ENCODE data around the gene MAFG. TPM values are rescaled to one million over a fixed set of nuclear protein-coding genes. Genes with fewer than 3 reads are reported as not detected.
"Not testable (repeated sequence)": the region's sequence is repeated elsewhere in the genome, so short reads cannot be mapped to it uniquely, and the experiment has no call there.

The MAFG gene
- total RNA-seq, 2 experiments from 2014 or later = 14.0 to 16.5 TPM

GRCh38 chr17:81924557-81925532 is 2.7 kb downstream of the MAFG start:
- H3K9me3 Mint-ChIP-seq (ENCODE audit: insufficient read depth) = no peaks in the 10 kb centered on the region
- H3K27me3 Mint-ChIP-seq (ENCODE audit: low read depth) = no peaks in the 10 kb centered on the region
- H3K4me1 Mint-ChIP-seq (ENCODE audit: low read depth) = peaks cover 26% of the 10 kb centered on the region
- peak overlapping the region; percentile 85 for H3K4me3 Mint-ChIP-seq
- POLR2A ChIA-PET = interaction anchor here (0.8 to 1.0 kb wide), 3 partner anchors 33 to 221 kb away, joined by 3 to 5 read pairs (median 3); partner anchors contain the start of gene MRPL12
- peaks cover 3% of the 10 kb centered on the region for H3K36me3 Mint-ChIP-seq (ENCODE audit: low read depth)
- CTCF ChIA-PET = interaction anchor here (1.7 kb wide), 1 partner anchor 55 kb away, joined by 8 read pairs; no protein-coding TSS in a partner anchor
- no peak for DNase-seq
- ATAC-seq = no peak
- no peak overlapping the region for H3K27ac Mint-ChIP-seq

GRCh38 chr17:81923302-81924260 is 4.0 kb downstream of the MAFG start:
- CTCF ChIA-PET = interaction anchor here (1.3 kb wide), 1 partner anchor 36 kb away, joined by 3 read pairs; no protein-coding TSS in a partner anchor
- ATAC-seq (no peak), DNase-seq (no peak)
- POLR2A ChIA-PET = interaction anchor here (0.8 to 0.9 kb wide), 2 partner anchors 53 to 54 kb away, joined by 3 read pairs; no protein-coding TSS in a partner anchor
- H3K27ac Mint-ChIP-seq = no peak overlapping the region
- peaks cover 28% of the 10 kb centered on the region for H3K4me1 Mint-ChIP-seq (ENCODE audit: low read depth)
- H3K4me3 Mint-ChIP-seq = no peak overlapping the region
- H3K9me3 Mint-ChIP-seq (ENCODE audit: insufficient read depth) = no peaks in the 10 kb centered on the region
- peaks cover 9% of the 10 kb centered on the region for H3K36me3 Mint-ChIP-seq (ENCODE audit: low read depth)
- H3K27me3 Mint-ChIP-seq (ENCODE audit: low read depth) = no peaks in the 10 kb centered on the region

- ATAC-seq (no peak), DNase-seq (no peak)
- H3K36me3 Mint-ChIP-seq (ENCODE audit: low read depth) = peaks cover 9% of the 10 kb centered on the region
- H3K4me3 Mint-ChIP-seq = no peak overlapping the region
- H3K9me3 Mint-ChIP-seq (ENCODE audit: insufficient read depth) = no peaks in the 10 kb centered on the region
- no peak overlapping the region for H3K27ac Mint-ChIP-seq
- CTCF ChIA-PET = interaction anchor here (1.3 kb wide), 1 partner anchor 37 kb away, joined by 3 read pairs; no protein-coding TSS in a partner anchor
- H3K4me1 Mint-ChIP-seq (ENCODE audit: low read depth) = peaks cover 34% of the 10 kb centered on the region
- POLR2A ChIA-PET = interaction anchor here (0.8 kb wide), 1 partner anchor 52 kb away, joined by 3 read pairs; no protein-coding TSS in a partner anchor
- H3K27me3 Mint-ChIP-seq (ENCODE audit: low read depth) = no peaks in the 10 kb centered on the region
Observed at GRCh38 chr17:81922566-81923301, 4.8 kb downstream of the MAFG start.

GRCh38 chr17:81921996-81922565 is 5.5 kb downstream of the MAFG start:
- ATAC-seq (no peak), DNase-seq (no peak)
- CTCF ChIA-PET = interaction anchor here (1.3 kb wide), 1 partner anchor 38 kb away, joined by 3 read pairs; no protein-coding TSS in a partner anchor
- Mint-ChIP-seq H3K27me3 (ENCODE audit: low read depth) (no peaks in the 10 kb centered on the region), H3K4me3 (no peak overlapping the region), H3K36me3 (ENCODE audit: low read depth) (peaks cover 12% of the 10 kb centered on the region), H3K27ac (no peak overlapping the region), H3K4me1 (ENCODE audit: low read depth) (peaks cover 37% of the 10 kb centered on the region), H3K9me3 (ENCODE audit: insufficient read depth) (no peaks in the 10 kb centered on the region)
- POLR2A ChIA-PET = no interaction called here

GRCh38 chr17:81921537-81921862 is 6.0 kb downstream of the MAFG start:
- peaks cover 16% of the 10 kb centered on the region for H3K36me3 Mint-ChIP-seq (ENCODE audit: low read depth)
- DNase-seq = no peak
- POLR2A ChIA-PET = no interaction called here
- H3K4me3 Mint-ChIP-seq = no peak overlapping the region
- peaks cover 41% of the 10 kb centered on the region for H3K4me1 Mint-ChIP-seq (ENCODE audit: low read depth)
- no peaks in the 10 kb centered on the region for H3K9me3 Mint-ChIP-seq (ENCODE audit: insufficient read depth)
- no peak for ATAC-seq
- H3K27me3 Mint-ChIP-seq (ENCODE audit: low read depth) = no peaks in the 10 kb centered on the region
- H3K27ac Mint-ChIP-seq = no peak overlapping the region
- CTCF ChIA-PET = no interaction called here

GRCh38 chr17:81920612-81921536 is 6.7 kb downstream of the MAFG start:
- CTCF ChIA-PET = no interaction called here
- Mint-ChIP-seq H3K4me3 (no peak overlapping the region), H3K9me3 (ENCODE audit: insufficient read depth) (no peaks in the 10 kb centered on the region), H3K27me3 (ENCODE audit: low read depth) (no peaks in the 10 kb centered on the region), H3K4me1 (ENCODE audit: low read depth) (peaks cover 38% of the 10 kb centered on the region), H3K27ac (no peak overlapping the region), H3K36me3 (ENCODE audit: low read depth) (peaks cover 20% of the 10 kb centered on the region)
- ATAC-seq = no peak
- POLR2A ChIA-PET = interaction anchor here (0.5 to 0.6 kb wide), 2 partner anchors 11 to 66 kb away, joined by 3 read pairs; no protein-coding TSS in a partner anchor
- no peak for DNase-seq

GRCh38 chr17:81918832-81919545 is 8.5 kb downstream of the MAFG start:
- peak overlapping the region; percentile 71 for H3K27ac Mint-ChIP-seq
- H3K27me3 Mint-ChIP-seq (ENCODE audit: low read depth) = no peaks in the 10 kb centered on the region
- H3K4me1 Mint-ChIP-seq (ENCODE audit: low read depth) = peaks cover 34% of the 10 kb centered on the region
- POLR2A ChIA-PET = no interaction called here
- peak overlapping the region; percentile 24 for H3K4me3 Mint-ChIP-seq
- DNase-seq (no peak), ATAC-seq (no peak)
- H3K9me3 Mint-ChIP-seq (ENCODE audit: insufficient read depth) = no peaks in the 10 kb centered on the region
- H3K36me3 Mint-ChIP-seq (ENCODE audit: low read depth) = peaks cover 33% of the 10 kb centered on the region
- CTCF ChIA-PET = no interaction called here

- peak; percentile 2 for ATAC-seq
- H3K9me3 Mint-ChIP-seq (ENCODE audit: insufficient read depth); POLR2A ChIA-PET; H3K27me3 Mint-ChIP-seq (ENCODE audit: low read depth); DNase-seq: not testable (repeated sequence)
- H3K36me3 Mint-ChIP-seq (ENCODE audit: low read depth) = peaks cover 39% of the 10 kb centered on the region
- H3K27ac Mint-ChIP-seq = peak overlapping the region; percentile 71
- peak overlapping the region; percentile 82 for H3K4me3 Mint-ChIP-seq
- CTCF ChIA-PET = interaction anchor here (0.9 kb wide), 1 partner anchor 41 kb away, joined by 4 read pairs; no protein-coding TSS in a partner anchor
- peaks cover 29% of the 10 kb centered on the region for H3K4me1 Mint-ChIP-seq (ENCODE audit: low read depth)
Observed at GRCh38 chr17:81918333-81918669, 9.2 kb downstream of the MAFG start.

- Mint-ChIP-seq H3K27me3 (ENCODE audit: low read depth) (no peaks in the 10 kb centered on the region), H3K27ac (peak within 1 kb of the TSS; percentile 88), H3K9me3 (ENCODE audit: insufficient read depth) (no peaks in the 10 kb centered on the region), H3K4me3 (peak within 1 kb of the TSS; percentile 82), H3K36me3 (ENCODE audit: low read depth) (peaks cover 44% of the 10 kb centered on the region), H3K4me1 (ENCODE audit: low read depth) (peaks cover 30% of the 10 kb centered on the region)
- ChIA-PET CTCF (interaction anchor here (0.7 to 1.0 kb wide), 3 partner anchors 10 to 316 kb away, joined by 3 to 5 read pairs (median 4); partner anchors contain the start of gene MAFG), POLR2A (interaction anchor here (0.7 to 2.2 kb wide), 9 partner anchors 8 to 399 kb away, joined by 3 to 19 read pairs (median 4); partner anchors contain the start of genes ALYREF, ANAPC11, ARHGDIA and MAFG)
- ATAC-seq (peak; percentile 86), DNase-seq (peak; percentile 86)
Observed at GRCh38 chr17:81917565-81918332, 9.8 kb downstream of the MAFG start, which contains the start of gene SIRT7. Gene SIRT7, minus strand, starts transcription at chr17:81918176. Its CDS starts 45 bp downstream, at chr17:81918131.

All from activated CD8-positive, alpha-beta T cell treated with anti-CD3 and anti-CD28 coated beads, Interleukin-2, amount 10 ng/mL, durations not matched to agents 7 days and 5 days (primary cell).